Activated naive CD4-positive, alpha-beta T cell treated with anti-CD3 and anti-CD28 coated beads, Interleukin-2, amount 50 U/mL, for 24 hours (primary cell): ENCODE data around the gene ANXA6.

Source experiments
- H3K27ac Mint-ChIP-seq: one replicate; pipeline ENCODE4 v1.8.0; 2021; ENCODE audit warnings: mild to moderate bottlenecking, mixed read lengths
- H3K27me3 Mint-ChIP-seq: one replicate; pipeline ENCODE4 v1.8.0; 2021; ENCODE audit warnings: mixed read lengths
- H3K36me3 Mint-ChIP-seq: one replicate; pipeline ENCODE4 v1.8.0; 2021; ENCODE audit warnings: mixed read lengths
- H3K4me1 Mint-ChIP-seq: one replicate; pipeline ENCODE4 v1.8.0; 2021; ENCODE audit warnings: mixed read lengths
- H3K4me3 Mint-ChIP-seq: one replicate; pipeline ENCODE4 v1.8.0; 2021; ENCODE audit warnings: mild to moderate bottlenecking, mixed read lengths
- H3K9me3 Mint-ChIP-seq: one replicate; pipeline ENCODE4 v1.8.0; 2021; ENCODE audit warnings: mixed read lengths

ANXA6 gene

GRCh38 chr5:151079838-151080612 is 77.6 kb downstream of the ANXA6 start:
- Mint-ChIP-seq H3K27me3 (no peaks in the 10 kb centered on the region), H3K4me3 (peak overlapping the region; percentile 86), H3K27ac (peak overlapping the region; percentile 44), H3K36me3 (peaks cover 20% of the 10 kb centered on the region), H3K4me1 (peaks cover 77% of the 10 kb centered on the region), H3K9me3 (no peaks in the 10 kb centered on the region)

GRCh38 chr5:151078490-151079262 is 78.9 kb downstream of the ANXA6 start:
- peak overlapping the region; percentile 86 for H3K4me3 Mint-ChIP-seq
- H3K9me3 Mint-ChIP-seq: no peaks in the 10 kb centered on the region
- H3K36me3 Mint-ChIP-seq: peaks cover 23% of the 10 kb centered on the region
- no peaks in the 10 kb centered on the region for H3K27me3 Mint-ChIP-seq
- peaks cover 76% of the 10 kb centered on the region for H3K4me1 Mint-ChIP-seq
- peak overlapping the region; percentile 98 for H3K27ac Mint-ChIP-seq

GRCh38 chr5:151077967-151078366 is 79.6 kb downstream of the ANXA6 start:
- peak overlapping the region; percentile 86 for H3K4me3 Mint-ChIP-seq
- H3K4me1 Mint-ChIP-seq: peaks cover 71% of the 10 kb centered on the region
- peaks cover 23% of the 10 kb centered on the region for H3K36me3 Mint-ChIP-seq
- no peaks in the 10 kb centered on the region for H3K27me3 Mint-ChIP-seq
- no peaks in the 10 kb centered on the region for H3K9me3 Mint-ChIP-seq
- peak overlapping the region; percentile 98 for H3K27ac Mint-ChIP-seq

GRCh38 chr5:151077419-151077818 is 80.2 kb downstream of the ANXA6 start:
- Mint-ChIP-seq H3K9me3 (no peaks in the 10 kb centered on the region), H3K4me3 (peak overlapping the region; percentile 52), H3K27ac (peak overlapping the region; percentile 77), H3K36me3 (peaks cover 23% of the 10 kb centered on the region), H3K27me3 (no peaks in the 10 kb centered on the region), H3K4me1 (peaks cover 70% of the 10 kb centered on the region)

GRCh38 chr5:151076616-151077015 is 81.0 kb downstream of the ANXA6 start:
- H3K36me3 Mint-ChIP-seq: peaks cover 23% of the 10 kb centered on the region

GRCh38 chr5:151075698-151076331 is 81.8 kb downstream of the ANXA6 start:
- H3K36me3 Mint-ChIP-seq: peaks cover 23% of the 10 kb centered on the region
- H3K27me3 Mint-ChIP-seq: no peaks in the 10 kb centered on the region
- peak overlapping the region; percentile 52 for H3K4me3 Mint-ChIP-seq
- peaks cover 79% of the 10 kb centered on the region for H3K4me1 Mint-ChIP-seq
- no peaks in the 10 kb centered on the region for H3K9me3 Mint-ChIP-seq
- H3K27ac Mint-ChIP-seq: peak overlapping the region; percentile 77

More at GRCh38 chr5:151076616-151077015, 81.0 kb downstream of the ANXA6 start:
- Mint-ChIP-seq H3K27ac (peak overlapping the region; percentile 77), H3K9me3 (no peaks in the 10 kb centered on the region), H3K4me3 (peak overlapping the region; percentile 52), H3K27me3 (no peaks in the 10 kb centered on the region), H3K4me1 (peaks cover 72% of the 10 kb centered on the region)

GRCh38 chr5:151074557-151074956 is 83.0 kb downstream of the ANXA6 start:
- Mint-ChIP-seq H3K36me3 (peaks cover 23% of the 10 kb centered on the region), H3K4me1 (peaks cover 84% of the 10 kb centered on the region), H3K4me3 (peak overlapping the region; percentile 31), H3K9me3 (no peaks in the 10 kb centered on the region), H3K27me3 (no peaks in the 10 kb centered on the region), H3K27ac (peak overlapping the region; percentile 52)

- Mint-ChIP-seq H3K36me3 (peaks cover 20% of the 10 kb centered on the region), H3K27ac (no peak overlapping the region), H3K9me3 (no peaks in the 10 kb centered on the region), H3K4me3 (no peak overlapping the region), H3K4me1 (peaks cover 84% of the 10 kb centered on the region), H3K27me3 (no peaks in the 10 kb centered on the region)
Measured at GRCh38 chr5:151073280-151073679, 84.3 kb downstream of the ANXA6 start.

GRCh38 chr5:151072630-151073025 is 85.0 kb downstream of the ANXA6 start:
- peaks cover 15% of the 10 kb centered on the region for H3K36me3 Mint-ChIP-seq
- H3K27ac Mint-ChIP-seq: peak overlapping the region; percentile 46
- H3K9me3 Mint-ChIP-seq: no peaks in the 10 kb centered on the region
- H3K4me1 Mint-ChIP-seq: peaks cover 84% of the 10 kb centered on the region
- H3K4me3 Mint-ChIP-seq: no peak overlapping the region
- no peaks in the 10 kb centered on the region for H3K27me3 Mint-ChIP-seq

- H3K9me3 Mint-ChIP-seq: no peaks in the 10 kb centered on the region
- H3K4me3 Mint-ChIP-seq: no peak overlapping the region
- H3K27ac Mint-ChIP-seq: peak overlapping the region; percentile 81
- H3K4me1 Mint-ChIP-seq: peaks cover 83% of the 10 kb centered on the region
- peaks cover 15% of the 10 kb centered on the region for H3K36me3 Mint-ChIP-seq
- H3K27me3 Mint-ChIP-seq: no peaks in the 10 kb centered on the region
Measured at GRCh38 chr5:151071848-151072629, 85.5 kb downstream of the ANXA6 start.

- Mint-ChIP-seq H3K27ac (no peak overlapping the region), H3K9me3 (no peaks in the 10 kb centered on the region), H3K4me3 (peak overlapping the region; percentile 15), H3K36me3 (peaks cover 8% of the 10 kb centered on the region), H3K4me1 (peaks cover 83% of the 10 kb centered on the region), H3K27me3 (no peaks in the 10 kb centered on the region)
Measured at GRCh38 chr5:151071021-151071420, 86.6 kb downstream of the ANXA6 start.

GRCh38 chr5:151070449-151070848 is 87.1 kb downstream of the ANXA6 start:
- Mint-ChIP-seq H3K9me3 (no peaks in the 10 kb centered on the region), H3K4me3 (no peak overlapping the region), H3K27me3 (no peaks in the 10 kb centered on the region), H3K36me3 (peaks cover 7% of the 10 kb centered on the region), H3K27ac (no peak overlapping the region), H3K4me1 (peaks cover 83% of the 10 kb centered on the region)

- Mint-ChIP-seq H3K27me3 (no peaks in the 10 kb centered on the region), H3K27ac (peak overlapping the region; percentile 62), H3K4me1 (peaks cover 77% of the 10 kb centered on the region), H3K4me3 (peak overlapping the region; percentile 33), H3K9me3 (no peaks in the 10 kb centered on the region), H3K36me3 (peaks cover under 1% of the 10 kb centered on the region)
Measured at GRCh38 chr5:151068433-151069197, 89.0 kb downstream of the ANXA6 start.

GRCh38 chr5:151067632-151068432 is 89.7 kb downstream of the ANXA6 start:
- H3K9me3 Mint-ChIP-seq: no peaks in the 10 kb centered on the region
- H3K4me3 Mint-ChIP-seq: peak overlapping the region; percentile 7
- H3K27me3 Mint-ChIP-seq: no peaks in the 10 kb centered on the region
- peaks cover 83% of the 10 kb centered on the region for H3K4me1 Mint-ChIP-seq
- no peaks in the 10 kb centered on the region for H3K36me3 Mint-ChIP-seq
- H3K27ac Mint-ChIP-seq: peak overlapping the region; percentile 60
